Smooth muscle cell (in vitro differentiated cells): Measurements from ENCODE around the gene MTRR. TPM values are rescaled to one million over a fixed set of nuclear protein-coding genes. Genes with fewer than 3 reads are reported as not detected.

Experiments used
- DNase-seq: peaks from one replicate; lab custom pipeline; 2025; ENCODE audit not compliant: unreplicated experiment; lab: John Stamatoyannopoulos, UW
- H2AFZ ChIP-seq: fragments of 200-600 bp; sonication (generic); 2 replicates; pipeline ENCODE4 v1.6.0; 2016; ENCODE audit warnings: antibody characterized with exemption, low read depth, mild to moderate bottlenecking
- H3F3A ChIP-seq: fragments of 200-600 bp; sonication (generic); 2 replicates; pipeline ENCODE4 v1.6.0; 2017; ENCODE audit warnings: antibody characterized with exemption, low read depth
- H3K27ac ChIP-seq: fragments of 200-600 bp; sonication (generic); 2 replicates; pipeline ENCODE4 v1.5.1; 2016; ENCODE audit warnings: low read depth, mild to moderate bottlenecking
- H3K27me3 ChIP-seq: fragments of 200-600 bp; sonication (generic); 2 replicates; pipeline ENCODE4 v1.6.1; 2016; ENCODE audit warnings: low read depth, mild to moderate bottlenecking
- H3K36me3 ChIP-seq: fragments of 200-600 bp; sonication (generic); 2 replicates; pipeline ENCODE4 v1.5.1; 2016; ENCODE audit warnings: low read depth
- H3K4me1 ChIP-seq: fragments of 200-600 bp; sonication (generic); 2 replicates; pipeline ENCODE4 v1.5.1; 2016; ENCODE audit warnings: low read depth
- H3K4me2 ChIP-seq: fragments of 200-600 bp; sonication (generic); 2 replicates; pipeline ENCODE4 v1.6.0; 2016; ENCODE audit warnings: mild to moderate bottlenecking
- H3K4me3 ChIP-seq: fragments of 200-600 bp; sonication (generic); 2 replicates; pipeline ENCODE4 v1.5.1; 2016; ENCODE audit warnings: mild to moderate bottlenecking
- H3K79me2 ChIP-seq: fragments of 200-600 bp; sonication (generic); 2 replicates; pipeline ENCODE4 v1.6.0; 2016; ENCODE audit warnings: low read depth, mild to moderate bottlenecking
- H3K9ac ChIP-seq: fragments of 200-600 bp; sonication (generic); 2 replicates; pipeline ENCODE4 v1.6.0; 2016; ENCODE audit warnings: low read depth
- H3K9me3 ChIP-seq: fragments of 200-600 bp; sonication (generic); replicated peaks from 2 replicates; pipeline ENCODE4 v1.5.1; 2016; ENCODE audit warnings: low read depth
- H4K20me1 ChIP-seq: fragments of 200-600 bp; sonication (generic); 2 replicates; pipeline ENCODE4 v1.6.0; 2016; ENCODE audit warnings: low read depth
- WGBS: methylation state at CpG from one replicate; pipeline ENCODE4 v1.1.7; 2016; ENCODE audit warnings: low lambda C conversion rate; 5-methylcytosine and 5-hydroxymethylcytosine counted together
- polyA plus RNA-seq: library from polyadenylated mRNA; unstranded; fragments of >200 nt; fragmentation: Nextera tagmentation; extraction: Ambion mirVana; gene quantifications from 2 replicates; pipeline ENCODE4 v1.2.1, GENCODE V29; 2016
- total RNA-seq: library from RNA; depleted of rRNA; stranded (reverse); fragments of >200 nt; gene quantifications from 2 replicates; pipeline ENCODE4 v1.2.3, GENCODE V29; 2014
- TF ChIP-seq, protein P1 (sequence below): fragments of 200-600 bp; sonication (generic); IDR thresholded peaks from 2 replicates; pipeline ENCODE4 v1.5.1; 2017; ENCODE audit warnings: borderline replicate concordance, mild to moderate bottlenecking, antibody characterized with exemption; ENCODE audit not compliant: insufficient read depth, poor library complexity, severe bottlenecking

The MTRR gene
- total and polyA plus RNA-seq, 2 experiments from 2014 or later, result 16.2 to 23.7 TPM

- no peaks in the 10 kb centered on the region for H3K9me3 ChIP-seq
- H3K79me2 ChIP-seq, result no peaks in the 10 kb centered on the region
- no peak overlapping the region for H3K27ac ChIP-seq
- H3K9ac ChIP-seq, result no peak overlapping the region
- no peaks in the 10 kb centered on the region for H3K4me1 ChIP-seq
- no peak overlapping the region for H3K4me2 ChIP-seq
- WGBS, result 96% methylated on average over 18 of the region's 18 CpGs
- H3K36me3 ChIP-seq, result no peaks in the 10 kb centered on the region
- TF ChIP-seq, protein P1, sequence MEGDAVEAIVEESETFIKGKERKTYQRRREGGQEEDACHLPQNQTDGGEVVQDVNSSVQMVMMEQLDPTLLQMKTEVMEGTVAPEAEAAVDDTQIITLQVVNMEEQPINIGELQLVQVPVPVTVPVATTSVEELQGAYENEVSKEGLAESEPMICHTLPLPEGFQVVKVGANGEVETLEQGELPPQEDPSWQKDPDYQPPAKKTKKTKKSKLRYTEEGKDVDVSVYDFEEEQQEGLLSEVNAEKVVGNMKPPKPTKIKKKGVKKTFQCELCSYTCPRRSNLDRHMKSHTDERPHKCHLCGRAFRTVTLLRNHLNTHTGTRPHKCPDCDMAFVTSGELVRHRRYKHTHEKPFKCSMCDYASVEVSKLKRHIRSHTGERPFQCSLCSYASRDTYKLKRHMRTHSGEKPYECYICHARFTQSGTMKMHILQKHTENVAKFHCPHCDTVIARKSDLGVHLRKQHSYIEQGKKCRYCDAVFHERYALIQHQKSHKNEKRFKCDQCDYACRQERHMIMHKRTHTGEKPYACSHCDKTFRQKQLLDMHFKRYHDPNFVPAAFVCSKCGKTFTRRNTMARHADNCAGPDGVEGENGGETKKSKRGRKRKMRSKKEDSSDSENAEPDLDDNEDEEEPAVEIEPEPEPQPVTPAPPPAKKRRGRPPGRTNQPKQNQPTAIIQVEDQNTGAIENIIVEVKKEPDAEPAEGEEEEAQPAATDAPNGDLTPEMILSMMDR, result no peak
- DNase-seq, result no peak
- no peak overlapping the region for H3K4me3 ChIP-seq
- no peaks in the 10 kb centered on the region for H3F3A ChIP-seq
- no peaks in the 10 kb centered on the region for H3K27me3 ChIP-seq
- H4K20me1 ChIP-seq, result no peaks in the 10 kb centered on the region
- no peak overlapping the region for H2AFZ ChIP-seq
Observed at GRCh38 chr5:7824995-7825394, 44.0 kb upstream of the MTRR start.

DNA sequence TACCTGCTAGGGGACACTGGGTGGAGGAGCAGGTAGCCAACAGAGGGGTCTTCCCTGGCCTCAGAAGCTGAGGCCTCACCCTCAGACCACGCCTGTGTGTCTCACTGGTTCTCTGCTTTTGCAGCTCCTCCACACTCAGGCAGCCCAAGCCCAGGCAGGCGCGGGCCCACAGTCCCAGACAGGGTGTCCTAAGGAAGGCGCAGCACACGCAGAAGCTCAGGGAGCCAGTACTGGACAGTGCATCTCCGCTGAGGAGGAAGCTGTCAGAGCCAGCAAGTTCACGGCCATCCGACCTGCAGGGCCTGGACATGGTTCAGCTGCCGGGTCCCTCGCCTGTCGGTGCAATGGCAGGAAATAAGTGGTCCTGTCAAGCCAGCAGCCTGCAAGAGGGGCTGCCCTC is 43.3 kb upstream of the MTRR start:
- Histone ChIP-seq H2AFZ (no peak overlapping the region), H3K36me3 (no peaks in the 10 kb centered on the region), H3K9ac (no peak overlapping the region), H3K79me2 (no peaks in the 10 kb centered on the region), H3K4me3 (no peak overlapping the region), H3K9me3 (no peaks in the 10 kb centered on the region), H3K4me1 (no peaks in the 10 kb centered on the region), H4K20me1 (no peaks in the 10 kb centered on the region), H3K4me2 (no peak overlapping the region), H3K27ac (no peak overlapping the region), H3F3A (no peaks in the 10 kb centered on the region), H3K27me3 (no peaks in the 10 kb centered on the region)
- DNase-seq, result no peak
- TF ChIP-seq, protein P1, result no peak
- WGBS, result 95% methylated on average over 11 of the region's 11 CpGs

GRCh38 chr5:7827610-7828009 is 41.3 kb upstream of the MTRR start:
- 91% methylated on average over 6 of the region's 6 CpGs for WGBS
- H3K36me3 ChIP-seq, result no peaks in the 10 kb centered on the region
- TF ChIP-seq, protein P1, result no peak

DNA sequence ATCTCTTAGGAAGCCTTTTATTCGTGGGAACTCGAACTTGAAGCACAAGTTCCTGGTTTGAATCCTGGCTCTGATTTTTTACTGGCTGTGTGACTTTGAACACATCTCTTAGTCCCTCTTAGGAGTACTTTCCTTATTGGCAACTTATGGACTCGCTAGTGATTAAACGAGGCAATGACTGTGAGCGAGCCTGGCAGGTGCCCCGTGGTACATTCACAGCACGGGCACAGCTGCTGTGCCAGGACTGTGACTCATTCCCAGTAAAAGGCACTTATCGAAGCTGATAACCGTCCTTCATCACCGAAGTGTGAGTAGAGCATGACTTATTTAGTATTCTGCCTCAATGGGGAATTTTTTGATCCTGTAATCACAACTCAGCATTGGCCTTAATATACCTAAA is 40.7 kb upstream of the MTRR start:
- H3K4me2 ChIP-seq, result no peak overlapping the region
- H2AFZ ChIP-seq, result no peak overlapping the region
- H3K79me2 ChIP-seq, result no peaks in the 10 kb centered on the region
- H3K27me3 ChIP-seq, result no peaks in the 10 kb centered on the region
- no peaks in the 10 kb centered on the region for H4K20me1 ChIP-seq
- TF ChIP-seq, protein P1, result no peak
- H3K4me3 ChIP-seq, result no peak overlapping the region
- no peaks in the 10 kb centered on the region for H3K36me3 ChIP-seq
- no peaks in the 10 kb centered on the region for H3F3A ChIP-seq
- DNase-seq, result no peak
- no peak overlapping the region for H3K27ac ChIP-seq
- H3K9me3 ChIP-seq, result no peaks in the 10 kb centered on the region
- WGBS, result 87% methylated on average over 10 of the region's 10 CpGs
- H3K4me1 ChIP-seq, result no peaks in the 10 kb centered on the region
- no peak overlapping the region for H3K9ac ChIP-seq

More at GRCh38 chr5:7827610-7828009, 41.3 kb upstream of the MTRR start:
- Histone ChIP-seq H3K79me2 (no peaks in the 10 kb centered on the region), H3K9me3 (no peaks in the 10 kb centered on the region), H3K27ac (no peak overlapping the region), H3K4me3 (no peak overlapping the region), H3K9ac (no peak overlapping the region), H4K20me1 (no peaks in the 10 kb centered on the region), H2AFZ (no peak overlapping the region), H3K4me1 (no peaks in the 10 kb centered on the region), H3K27me3 (no peaks in the 10 kb centered on the region), H3K4me2 (no peak overlapping the region), H3F3A (no peaks in the 10 kb centered on the region)
- DNase-seq, result no peak
